ENCODE data around the gene CCDC34. TPM values are rescaled to one million over a fixed set of nuclear protein-coding genes. Genes with fewer than 3 reads are reported as not detected.

The CCDC34 gene, protein sequence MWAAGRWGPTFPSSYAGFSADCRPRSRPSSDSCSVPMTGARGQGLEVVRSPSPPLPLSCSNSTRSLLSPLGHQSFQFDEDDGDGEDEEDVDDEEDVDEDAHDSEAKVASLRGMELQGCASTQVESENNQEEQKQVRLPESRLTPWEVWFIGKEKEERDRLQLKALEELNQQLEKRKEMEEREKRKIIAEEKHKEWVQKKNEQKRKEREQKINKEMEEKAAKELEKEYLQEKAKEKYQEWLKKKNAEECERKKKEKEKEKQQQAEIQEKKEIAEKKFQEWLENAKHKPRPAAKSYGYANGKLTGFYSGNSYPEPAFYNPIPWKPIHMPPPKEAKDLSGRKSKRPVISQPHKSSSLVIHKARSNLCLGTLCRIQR
- total RNA-seq: 4.5 TPM
- long read RNA-seq, partial matches to known transcripts: 0 of 5 reads
- long read RNA-seq, other reads (novel, unspliced or antisense): 2 of 5 reads

DNA sequence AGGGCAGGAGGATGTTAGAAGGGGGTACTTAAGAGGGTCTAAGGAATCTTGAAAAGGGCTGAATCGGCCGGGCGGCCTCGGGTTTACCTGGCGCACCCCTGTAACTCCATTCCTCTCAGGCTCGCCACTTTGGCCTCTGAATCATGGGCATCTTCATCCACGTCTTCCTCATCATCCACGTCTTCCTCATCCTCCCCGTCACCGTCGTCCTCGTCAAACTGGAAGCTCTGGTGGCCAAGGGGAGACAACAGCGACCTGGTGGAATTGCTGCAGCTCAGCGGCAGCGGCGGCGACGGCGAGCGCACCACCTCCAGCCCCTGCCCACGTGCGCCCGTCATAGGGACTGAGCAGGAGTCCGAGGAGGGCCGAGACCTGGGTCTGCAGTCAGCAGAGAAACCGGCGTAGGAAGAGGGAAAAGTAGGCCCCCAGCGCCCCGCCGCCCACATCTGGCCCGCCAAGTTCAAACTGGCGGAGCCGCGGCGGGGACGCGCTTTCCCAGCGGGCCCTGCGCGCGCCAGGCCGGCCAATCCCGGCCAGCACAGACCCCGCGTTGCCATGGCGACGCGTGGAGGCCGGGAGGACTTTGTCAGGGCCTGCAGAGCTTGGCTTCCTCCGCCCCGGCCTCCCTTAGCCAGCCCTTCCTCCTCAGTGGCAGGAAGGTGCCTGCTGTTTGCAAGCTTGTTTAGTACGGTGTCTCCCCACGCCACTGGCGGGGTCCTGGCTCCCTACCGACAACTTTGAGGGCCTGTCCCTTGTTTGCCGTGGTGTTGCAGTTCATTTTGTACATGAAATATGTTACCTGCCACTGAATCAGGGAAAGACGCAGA lies at the start of gene CCDC34:
TSS of gene CCDC34 (minus strand) at position 467 of the 827 bp plus-strand sequence. CDS start at position 446, 21 bp downstream.
- intact Hi-C loops (cut with DNase I): no loop called here
- no peaks in the 10 kb centered on the region for H3K36me3 ChIP-seq
- TF ChIP-seq, protein P1, sequence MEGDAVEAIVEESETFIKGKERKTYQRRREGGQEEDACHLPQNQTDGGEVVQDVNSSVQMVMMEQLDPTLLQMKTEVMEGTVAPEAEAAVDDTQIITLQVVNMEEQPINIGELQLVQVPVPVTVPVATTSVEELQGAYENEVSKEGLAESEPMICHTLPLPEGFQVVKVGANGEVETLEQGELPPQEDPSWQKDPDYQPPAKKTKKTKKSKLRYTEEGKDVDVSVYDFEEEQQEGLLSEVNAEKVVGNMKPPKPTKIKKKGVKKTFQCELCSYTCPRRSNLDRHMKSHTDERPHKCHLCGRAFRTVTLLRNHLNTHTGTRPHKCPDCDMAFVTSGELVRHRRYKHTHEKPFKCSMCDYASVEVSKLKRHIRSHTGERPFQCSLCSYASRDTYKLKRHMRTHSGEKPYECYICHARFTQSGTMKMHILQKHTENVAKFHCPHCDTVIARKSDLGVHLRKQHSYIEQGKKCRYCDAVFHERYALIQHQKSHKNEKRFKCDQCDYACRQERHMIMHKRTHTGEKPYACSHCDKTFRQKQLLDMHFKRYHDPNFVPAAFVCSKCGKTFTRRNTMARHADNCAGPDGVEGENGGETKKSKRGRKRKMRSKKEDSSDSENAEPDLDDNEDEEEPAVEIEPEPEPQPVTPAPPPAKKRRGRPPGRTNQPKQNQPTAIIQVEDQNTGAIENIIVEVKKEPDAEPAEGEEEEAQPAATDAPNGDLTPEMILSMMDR (IDR thresholded peaks at IDR 0.05): no peak
- ATAC-seq (peak; percentile 98 to 99), DNase-seq (peak; percentile 92)
- peak within 1 kb of the TSS; percentile 51 for H3K27ac ChIP-seq
- peaks cover 13% of the 10 kb centered on the region for H3K4me1 ChIP-seq
- H3K27me3 ChIP-seq (ENCODE audit: low read depth): no peaks in the 10 kb centered on the region
- H3K9me3 ChIP-seq: no peaks in the 10 kb centered on the region
- H3K4me3 ChIP-seq: peak within 1 kb of the TSS; percentile 82

DNA sequence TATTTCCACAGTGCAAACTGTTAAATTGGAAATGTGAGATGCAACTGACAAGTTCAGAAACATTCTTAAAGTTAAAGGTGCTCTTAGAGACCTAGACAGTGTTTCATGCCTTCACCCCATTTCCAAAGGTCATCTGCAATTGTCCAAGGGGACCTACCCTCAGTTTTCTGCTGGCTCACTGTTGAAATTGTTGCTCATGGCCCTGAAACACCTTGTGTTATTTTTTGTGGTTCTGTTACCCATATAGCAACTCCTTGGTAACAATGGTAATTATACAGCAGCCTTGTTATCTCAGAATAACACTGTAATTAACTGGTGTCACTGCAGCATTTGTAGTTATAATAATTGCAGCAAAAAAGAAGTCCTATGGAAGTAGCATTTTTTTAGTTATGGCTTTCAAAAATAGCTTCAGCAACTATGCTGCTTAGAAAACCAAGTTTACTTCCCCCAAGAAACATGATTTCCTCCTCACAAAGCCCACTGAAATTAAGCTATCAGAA lies 49.2 kb upstream of the CCDC34 start:
- no peak for ATAC-seq
- intact Hi-C loops (cut with DNase I): no loop called here

DNA sequence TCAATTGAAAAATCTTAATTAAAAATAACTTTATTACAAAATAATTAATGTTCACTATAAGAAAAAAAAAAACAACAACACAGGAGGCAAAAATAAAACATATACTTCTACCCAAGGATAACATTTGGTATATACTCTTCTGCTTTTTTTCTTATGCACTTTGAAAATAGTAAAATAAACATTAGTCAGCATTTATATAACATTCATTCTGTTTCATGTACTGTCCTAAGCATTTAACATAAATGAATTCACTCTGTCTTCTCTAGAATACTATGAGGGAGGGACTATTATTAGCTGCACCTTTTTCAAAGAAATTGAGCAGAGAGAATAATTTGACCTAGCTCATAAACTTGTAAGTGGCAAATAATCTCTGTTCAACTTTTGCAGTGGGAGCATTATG lies 48.3 kb upstream of the CCDC34 start:
- no peaks in the 10 kb centered on the region for H3K27me3 ChIP-seq (ENCODE audit: low read depth)
- intact Hi-C loops (cut with DNase I): no loop called here
- H3K9me3 ChIP-seq: no peaks in the 10 kb centered on the region
- DNase-seq (no peak), ATAC-seq (no peak)
- no peak overlapping the region for H3K27ac ChIP-seq
- no peaks in the 10 kb centered on the region for H3K36me3 ChIP-seq
- TF ChIP-seq, protein P1 (IDR thresholded peaks at IDR 0.05): no peak
- peaks cover 3% of the 10 kb centered on the region for H3K4me1 ChIP-seq
- no peak overlapping the region for H3K4me3 ChIP-seq

More for the DNA sequence above, 49.2 kb upstream of the CCDC34 start:
- no peak overlapping the region for H3K27ac ChIP-seq
- H3K9me3 ChIP-seq: no peaks in the 10 kb centered on the region
- DNase-seq: no peak
- H3K4me3 ChIP-seq: no peak overlapping the region
- H3K4me1 ChIP-seq: peaks cover 3% of the 10 kb centered on the region
- TF ChIP-seq, protein P1 (IDR thresholded peaks at IDR 0.05): no peak
- no peaks in the 10 kb centered on the region for H3K27me3 ChIP-seq (ENCODE audit: low read depth)
- H3K36me3 ChIP-seq: no peaks in the 10 kb centered on the region

DNA sequence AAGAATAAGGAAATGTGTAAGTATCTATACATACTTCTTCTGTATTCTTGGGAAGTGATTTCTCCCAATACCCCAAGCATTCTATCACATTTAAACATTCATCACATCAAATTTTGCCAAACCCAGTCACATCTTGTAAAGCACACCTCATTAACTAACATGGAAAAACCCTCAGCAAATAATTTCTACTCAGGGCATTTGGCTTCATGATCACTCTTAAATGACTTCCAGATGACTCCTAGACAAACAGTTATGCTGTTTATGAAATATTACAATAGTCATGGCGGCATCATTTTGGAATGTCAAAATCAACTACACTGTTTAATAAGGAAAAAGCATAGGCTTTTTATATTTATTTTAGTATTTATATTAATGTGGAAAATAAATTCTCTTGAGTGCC lies 47.3 kb upstream of the CCDC34 start:
- intact Hi-C loops (cut with DNase I): no loop called here

DNA sequence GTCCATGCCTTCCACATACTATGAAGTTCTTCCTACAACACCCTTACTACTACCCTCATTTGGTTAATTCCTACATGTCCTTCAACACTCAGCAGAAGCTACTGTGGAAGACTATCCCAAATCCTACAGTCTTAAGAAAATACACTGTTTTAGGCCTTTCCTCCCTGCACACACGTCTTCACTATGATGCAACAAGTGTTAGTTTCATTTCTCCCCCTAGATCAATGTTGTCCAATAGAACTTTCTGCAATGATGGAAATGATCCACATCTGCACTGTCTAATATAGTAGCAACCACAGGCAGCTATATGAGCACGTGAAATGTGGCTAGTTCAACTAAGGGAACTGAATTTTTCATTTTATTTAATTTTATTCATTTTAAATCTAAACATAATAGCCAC lies 46.7 kb upstream of the CCDC34 start:
- intact Hi-C loops (cut with DNase I): no loop called here
- Histone ChIP-seq H3K27ac (no peak overlapping the region), H3K27me3 (ENCODE audit: low read depth) (no peaks in the 10 kb centered on the region), H3K4me1 (peaks cover 3% of the 10 kb centered on the region), H3K9me3 (no peaks in the 10 kb centered on the region), H3K36me3 (no peaks in the 10 kb centered on the region), H3K4me3 (no peak overlapping the region)
- no peak for ATAC-seq
- no peak for DNase-seq
- TF ChIP-seq, protein P1 (IDR thresholded peaks at IDR 0.05): no peak

More for the DNA sequence above, 47.3 kb upstream of the CCDC34 start:
- H3K27ac ChIP-seq: no peak overlapping the region
- DNase-seq (no peak), ATAC-seq (no peak)
- no peaks in the 10 kb centered on the region for H3K36me3 ChIP-seq
- no peaks in the 10 kb centered on the region for H3K27me3 ChIP-seq (ENCODE audit: low read depth)
- TF ChIP-seq, protein P1 (IDR thresholded peaks at IDR 0.05): no peak
- no peaks in the 10 kb centered on the region for H3K9me3 ChIP-seq
- H3K4me3 ChIP-seq: no peak overlapping the region
- peaks cover 3% of the 10 kb centered on the region for H3K4me1 ChIP-seq

All from lower lobe of right lung (tissue), 2 donors.